Measurements from ENCODE around the gene EPHA1.
"Not testable (repeated sequence)": the region's sequence is repeated elsewhere in the genome, so short reads cannot be mapped to it uniquely, and the experiment has no call there.

EPHA1 gene

GRCh38 chr7:143431109-143431508 is 22.5 kb upstream of the EPHA1 start:
- DNase-seq (ENCODE audit: low read depth in 2 of 2), result no peak

- no peak for DNase-seq (ENCODE audit: low read depth in 2 of 2)
Measured at GRCh38 chr7:143429770-143430698, 21.4 kb upstream of the EPHA1 start.

- no peak for DNase-seq (ENCODE audit: low read depth in 2 of 2)
Measured at GRCh38 chr7:143426479-143427142, 18.0 kb upstream of the EPHA1 start.

- not testable (repeated sequence) for DNase-seq (ENCODE audit: low read depth in 2 of 2)
Measured at GRCh38 chr7:143424476-143424875, 15.8 kb upstream of the EPHA1 start.

GRCh38 chr7:143422033-143422432 is 13.4 kb upstream of the EPHA1 start:
- DNase-seq (ENCODE audit: low read depth in 2 of 2), result no peak

- DNase-seq (ENCODE audit: low read depth in 2 of 2), result not testable (repeated sequence)
Measured at GRCh38 chr7:143420624-143421023, 12.0 kb upstream of the EPHA1 start.

- no peak for DNase-seq (ENCODE audit: low read depth in 2 of 2)
Measured at GRCh38 chr7:143419880-143420279, 11.2 kb upstream of the EPHA1 start.

- no peak for DNase-seq (ENCODE audit: low read depth in 2 of 2)
Measured at GRCh38 chr7:143418681-143419458, 10.2 kb upstream of the EPHA1 start.

- DNase-seq (ENCODE audit: low read depth in 2 of 2), result no peak
Measured at GRCh38 chr7:143417734-143418383, 9.2 kb upstream of the EPHA1 start.

- no peak for DNase-seq (ENCODE audit: low read depth in 2 of 2)
Measured at GRCh38 chr7:143416565-143417149, 8.0 kb upstream of the EPHA1 start.

GRCh38 chr7:143415742-143416397 is 7.2 kb upstream of the EPHA1 start:
- no peak for DNase-seq (ENCODE audit: low read depth in 2 of 2)

- DNase-seq (ENCODE audit: low read depth in 2 of 2), result not testable (repeated sequence)
Measured at GRCh38 chr7:143415209-143415608, 6.6 kb upstream of the EPHA1 start.

GRCh38 chr7:143413123-143413522 is 4.5 kb upstream of the EPHA1 start:
- no peak for DNase-seq (ENCODE audit: low read depth in 2 of 2)

GRCh38 chr7:143411976-143412708 is 3.5 kb upstream of the EPHA1 start:
- DNase-seq (ENCODE audit: low read depth in 2 of 2), result no peak

GRCh38 chr7:143410521-143411004 is 1.9 kb upstream of the EPHA1 start:
- no peak for DNase-seq (ENCODE audit: low read depth in 2 of 2)

GRCh38 chr7:143408252-143408685 is 387 bp downstream of the EPHA1 start:
- no peak for DNase-seq (ENCODE audit: low read depth in 2 of 2)

GRCh38 chr7:143407287-143408251 is 1.1 kb downstream of the EPHA1 start:
- no peak for DNase-seq (ENCODE audit: low read depth in 2 of 2)

GRCh38 chr7:143406002-143406357 is 2.7 kb downstream of the EPHA1 start:
- DNase-seq (ENCODE audit: low read depth in 2 of 2), result no peak
